ENCODE measurements around the gene USP40. TPM values are rescaled to one million over a fixed set of nuclear protein-coding genes. Genes with fewer than 3 reads are reported as not detected.

Gene USP40
- total RNA-seq, 6 donors from 2014 or later, result 34.4 to 75.4 (median 50.4) TPM

DNA sequence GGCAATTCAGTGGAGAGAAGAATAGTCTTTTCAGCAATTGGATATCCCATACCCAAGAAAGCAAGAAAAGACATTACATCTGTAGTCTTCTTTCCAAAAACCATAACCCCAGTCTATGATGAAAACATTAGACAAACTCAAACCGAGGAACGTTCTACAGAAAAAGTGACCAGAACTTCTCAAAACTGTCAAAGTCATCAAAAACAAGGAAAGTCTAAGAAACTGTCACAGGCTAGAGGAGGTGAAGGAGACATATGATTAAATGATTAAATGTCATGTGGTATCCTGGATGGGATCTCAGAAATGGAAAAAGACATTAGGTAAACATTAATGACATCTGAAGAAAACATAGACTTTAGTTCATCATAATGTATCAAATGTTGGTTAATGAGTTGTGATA, 4.9 kb upstream of the USP40 start:
- H3K27me3 ChIP-seq, result no peaks in the 10 kb centered on the region
- no peak overlapping the region for H3K4me3 ChIP-seq
- 77 to 92% methylated on average over 2 of the region's 2 CpGs for WGBS, 2 donors
- DNase-seq (no peak), ATAC-seq (ENCODE audit: low FRiP score in 2 of 2) (no peak)
- no peak overlapping the region for H3K27ac ChIP-seq
- TF ChIP-seq, protein P1, sequence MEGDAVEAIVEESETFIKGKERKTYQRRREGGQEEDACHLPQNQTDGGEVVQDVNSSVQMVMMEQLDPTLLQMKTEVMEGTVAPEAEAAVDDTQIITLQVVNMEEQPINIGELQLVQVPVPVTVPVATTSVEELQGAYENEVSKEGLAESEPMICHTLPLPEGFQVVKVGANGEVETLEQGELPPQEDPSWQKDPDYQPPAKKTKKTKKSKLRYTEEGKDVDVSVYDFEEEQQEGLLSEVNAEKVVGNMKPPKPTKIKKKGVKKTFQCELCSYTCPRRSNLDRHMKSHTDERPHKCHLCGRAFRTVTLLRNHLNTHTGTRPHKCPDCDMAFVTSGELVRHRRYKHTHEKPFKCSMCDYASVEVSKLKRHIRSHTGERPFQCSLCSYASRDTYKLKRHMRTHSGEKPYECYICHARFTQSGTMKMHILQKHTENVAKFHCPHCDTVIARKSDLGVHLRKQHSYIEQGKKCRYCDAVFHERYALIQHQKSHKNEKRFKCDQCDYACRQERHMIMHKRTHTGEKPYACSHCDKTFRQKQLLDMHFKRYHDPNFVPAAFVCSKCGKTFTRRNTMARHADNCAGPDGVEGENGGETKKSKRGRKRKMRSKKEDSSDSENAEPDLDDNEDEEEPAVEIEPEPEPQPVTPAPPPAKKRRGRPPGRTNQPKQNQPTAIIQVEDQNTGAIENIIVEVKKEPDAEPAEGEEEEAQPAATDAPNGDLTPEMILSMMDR (IDR thresholded peaks at IDR 0.05), result no peak
- TF ChIP-seq POLR2AphosphoS5 (IDR thresholded peaks at IDR 0.05), result no peak
- TF ChIP-seq POLR2A (IDR thresholded peaks at IDR 0.05), result no peak
- TF ChIP-seq EP300 (IDR thresholded peaks at IDR 0.05), result no peak
- no peaks in the 10 kb centered on the region for H3K4me1 ChIP-seq
- H3K9me3 ChIP-seq, result no peaks in the 10 kb centered on the region
- H3K36me3 ChIP-seq, result no peaks in the 10 kb centered on the region

DNA sequence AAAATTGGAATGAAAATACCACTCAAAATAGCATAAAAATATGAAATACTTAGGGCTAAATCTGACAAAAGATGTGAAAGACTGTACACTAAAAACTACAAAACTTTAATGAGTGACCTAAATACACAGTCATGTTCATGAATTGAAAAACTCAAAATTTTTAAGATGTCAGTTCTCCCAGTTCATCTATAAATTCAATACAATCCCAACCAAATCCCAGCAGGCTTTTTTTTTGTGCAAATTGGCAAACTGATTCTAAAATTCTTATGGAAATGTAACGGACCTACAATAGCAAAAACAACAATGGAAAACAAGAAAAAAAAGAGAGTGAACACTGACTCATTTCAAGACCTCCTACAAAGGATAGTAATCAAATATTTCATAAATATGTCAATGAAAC, 4.4 kb upstream of the USP40 start:
- 59 to 74% methylated on average over 1 of the region's 1 CpG for WGBS, 2 donors
- no peak for TF ChIP-seq POLR2AphosphoS5 (IDR thresholded peaks at IDR 0.05)
- TF ChIP-seq POLR2A (IDR thresholded peaks at IDR 0.05), result no peak

DNA sequence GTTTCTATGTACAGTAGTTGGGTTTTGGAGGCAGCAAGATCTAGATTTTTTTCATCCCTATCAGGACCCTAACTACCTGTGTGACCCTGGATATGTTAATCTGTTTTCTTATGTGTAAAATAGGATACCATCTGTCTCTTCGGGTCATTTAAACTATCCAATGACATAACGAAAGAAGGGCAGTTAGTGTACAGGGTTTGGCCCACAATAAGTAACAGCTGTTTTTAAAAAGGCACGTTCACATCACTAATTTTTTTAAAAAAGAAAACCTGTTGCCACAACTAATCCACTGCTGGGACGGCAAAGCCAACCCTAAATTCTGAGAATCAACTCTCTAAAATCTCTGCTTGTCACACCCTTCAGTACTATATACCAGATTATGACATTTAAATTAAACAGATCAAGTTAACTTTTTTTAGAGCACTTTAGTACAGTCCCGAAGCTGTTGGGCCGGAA, 869 bp downstream of the USP40 start:
- Histone ChIP-seq H3K9me3 (no peaks in the 10 kb centered on the region), H3K4me1 (peaks cover 6 to 23% (median 10%) of the 10 kb centered on the region in 4 donors), H3K36me3 (peaks cover 0 to 2% (median 0%) of the 10 kb centered on the region in 4 donors), H3K27ac (peak overlapping the region; percentile 93 to 97 (median 96)), H3K4me3 (peak overlapping the region in 3 of 4 donors; percentile 89 to 95 (median 93)), H3K27me3 (no peaks in the 10 kb centered on the region)
- 4 to 9% methylated on average over 6 of the region's 6 CpGs for WGBS, 2 donors
- peak in 1 of 2 donors; percentile 1 for ATAC-seq (ENCODE audit: low FRiP score in 2 of 2)
- no peak for DNase-seq
- TF ChIP-seq EP300 (IDR thresholded peaks at IDR 0.05), result no peak
- no peak for TF ChIP-seq POLR2A (IDR thresholded peaks at IDR 0.05)
- TF ChIP-seq, protein P1 (IDR thresholded peaks at IDR 0.05), result no peak
- no peak for TF ChIP-seq POLR2AphosphoS5 (IDR thresholded peaks at IDR 0.05)

More for the DNA sequence above, 4.4 kb upstream of the USP40 start:
- Histone ChIP-seq H3K4me3 (no peak overlapping the region), H3K27me3 (no peaks in the 10 kb centered on the region), H3K4me1 (peaks cover 0 to 2% (median 0%) of the 10 kb centered on the region in 4 donors), H3K36me3 (no peaks in the 10 kb centered on the region), H3K9me3 (no peaks in the 10 kb centered on the region), H3K27ac (no peak overlapping the region)
- DNase-seq, result no peak
- no peak for ATAC-seq (ENCODE audit: low FRiP score in 2 of 2)

DNA sequence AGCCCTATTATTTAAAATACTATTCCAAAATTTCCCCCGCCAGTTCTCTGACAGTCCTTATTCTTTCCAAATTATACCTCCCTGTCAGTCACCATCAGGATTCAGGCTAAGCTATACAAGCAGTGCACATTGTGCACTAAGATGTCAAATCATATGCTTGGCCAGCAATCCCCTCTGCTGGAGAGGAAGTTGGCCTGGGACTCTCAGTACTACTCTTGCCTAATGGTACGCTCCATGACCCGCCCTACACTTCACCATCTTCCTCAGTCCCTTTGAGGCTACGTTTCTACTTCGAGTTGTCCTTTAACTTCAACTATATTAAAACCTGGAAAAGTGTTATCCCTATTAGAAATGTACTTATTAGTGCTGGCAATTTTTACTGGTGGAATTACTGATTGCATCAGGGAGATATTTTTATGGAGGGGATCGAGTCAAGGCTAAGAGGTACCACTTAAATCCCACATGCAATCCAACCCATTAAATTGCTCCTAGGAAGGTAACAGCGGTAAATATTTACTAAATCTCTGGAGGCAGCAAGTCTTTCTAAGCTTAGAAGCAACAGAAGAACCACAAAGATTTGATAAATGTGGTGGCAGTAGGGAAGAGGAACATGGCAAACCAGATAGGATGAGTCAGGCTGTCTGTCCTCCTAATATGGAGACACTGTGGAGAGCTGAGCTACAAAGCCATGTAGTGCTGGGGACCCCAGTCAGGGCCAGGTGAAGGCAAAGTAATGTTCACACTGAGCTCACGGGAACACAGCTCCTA, 2.7 kb downstream of the USP40 start:
- no peak overlapping the region for H3K27ac ChIP-seq
- DNase-seq (peak in 1 of 2 donors; percentile 65), ATAC-seq (ENCODE audit: low FRiP score in 2 of 2) (peak in 1 of 2 donors; percentile 33)
- H3K4me1 ChIP-seq, result peaks cover 6 to 23% (median 10%) of the 10 kb centered on the region in 4 donors
- WGBS, 2 donors, result 85 to 87% methylated on average over 8 of the region's 8 CpGs
- no peaks in the 10 kb centered on the region for H3K9me3 ChIP-seq
- TF ChIP-seq EP300 (IDR thresholded peaks at IDR 0.05) (no peak), POLR2AphosphoS5 (IDR thresholded peaks at IDR 0.05) (no peak), POLR2A (IDR thresholded peaks at IDR 0.05) (no peak)
- TF ChIP-seq, protein P1 (IDR thresholded peaks at IDR 0.05), result no peak
- no peak overlapping the region for H3K4me3 ChIP-seq
- H3K36me3 ChIP-seq, result peaks cover 0 to 9% (median 1%) of the 10 kb centered on the region in 4 donors
- no peaks in the 10 kb centered on the region for H3K27me3 ChIP-seq

DNA sequence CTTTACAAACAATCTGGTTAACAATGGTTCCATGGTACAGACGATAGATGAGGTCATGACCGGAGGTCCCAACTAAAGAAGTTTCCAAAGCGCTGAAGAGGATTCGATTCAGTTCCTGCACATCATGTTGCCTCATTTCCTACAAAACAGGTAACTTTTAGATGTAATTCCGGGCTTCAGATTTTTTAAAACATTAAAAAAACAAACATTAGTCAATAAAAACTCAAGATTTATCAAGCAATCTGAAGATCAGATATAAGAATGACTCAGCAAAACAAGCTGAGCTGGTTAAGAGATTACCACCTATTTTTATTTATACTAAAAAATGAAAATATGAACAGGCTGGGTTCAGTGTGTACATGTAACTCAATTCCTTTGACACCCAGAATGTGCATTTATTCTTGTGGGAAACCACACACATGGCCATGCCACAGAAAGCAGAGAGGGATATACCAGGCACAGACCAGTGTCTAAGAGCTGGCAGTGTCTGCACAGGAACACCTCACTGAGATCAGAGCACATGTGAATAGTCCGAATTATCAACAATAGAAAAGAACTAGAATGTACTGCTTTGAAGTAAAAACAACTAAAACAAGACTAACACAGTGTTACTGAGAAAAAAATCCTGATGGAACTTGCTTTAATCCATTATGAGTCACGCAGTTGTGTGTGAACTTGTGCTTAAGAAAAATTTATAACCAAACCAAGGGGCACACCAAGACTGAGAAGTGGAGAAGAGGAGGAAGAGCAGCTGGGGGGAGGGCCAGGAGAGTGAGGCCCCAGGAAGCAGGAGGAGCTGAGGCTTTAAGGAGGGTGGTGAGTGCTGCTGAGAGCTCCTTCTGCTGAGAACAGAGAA, 9.5 kb downstream of the USP40 start:
- peaks cover 5 to 71% (median 6%) of the 10 kb centered on the region in 4 donors for H3K36me3 ChIP-seq
- peak in 1 of 2 donors; percentile 28 for DNase-seq
- peaks cover 0 to 10% (median 0%) of the 10 kb centered on the region in 4 donors for H3K4me1 ChIP-seq
- peak overlapping the region in 2 of 4 donors; percentile 22 to 44 for H3K27ac ChIP-seq
- WGBS, 2 donors, result 76 to 78% methylated on average over 7 of the region's 7 CpGs
- no peak for ATAC-seq (ENCODE audit: low FRiP score in 2 of 2)
- H3K4me3 ChIP-seq, result no peak overlapping the region
- TF ChIP-seq, protein P1 (IDR thresholded peaks at IDR 0.05), result no peak
- TF ChIP-seq POLR2AphosphoS5 (IDR thresholded peaks at IDR 0.05) (no peak), POLR2A (IDR thresholded peaks at IDR 0.05) (no peak), EP300 (IDR thresholded peaks at IDR 0.05) (no peak)
- H3K9me3 ChIP-seq, result no peaks in the 10 kb centered on the region
- H3K27me3 ChIP-seq, result no peaks in the 10 kb centered on the region
